ENCODE results near the gene RFTN1.

RFTN1 gene

DNA sequence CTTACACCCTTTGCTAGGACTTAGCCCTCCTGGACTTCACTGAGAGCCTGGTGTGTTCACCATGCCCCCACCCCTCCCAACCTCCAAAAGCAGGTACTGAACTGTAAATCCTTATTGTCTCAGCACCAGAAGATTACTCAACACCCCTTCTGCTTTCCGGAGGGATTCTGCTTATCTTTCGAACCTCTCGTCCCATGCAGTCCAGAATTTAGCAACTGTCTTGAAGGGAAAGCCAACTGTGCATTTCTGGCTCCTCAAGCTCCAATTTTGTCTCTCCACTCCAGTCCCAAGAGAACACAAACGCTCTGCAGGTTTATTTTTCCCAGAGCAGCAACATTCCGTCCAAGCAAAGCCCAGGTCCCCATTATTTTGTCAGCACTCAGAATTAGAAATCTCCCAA, 49.6 kb downstream of the RFTN1 start:
- TF ChIP-seq, protein P1, sequence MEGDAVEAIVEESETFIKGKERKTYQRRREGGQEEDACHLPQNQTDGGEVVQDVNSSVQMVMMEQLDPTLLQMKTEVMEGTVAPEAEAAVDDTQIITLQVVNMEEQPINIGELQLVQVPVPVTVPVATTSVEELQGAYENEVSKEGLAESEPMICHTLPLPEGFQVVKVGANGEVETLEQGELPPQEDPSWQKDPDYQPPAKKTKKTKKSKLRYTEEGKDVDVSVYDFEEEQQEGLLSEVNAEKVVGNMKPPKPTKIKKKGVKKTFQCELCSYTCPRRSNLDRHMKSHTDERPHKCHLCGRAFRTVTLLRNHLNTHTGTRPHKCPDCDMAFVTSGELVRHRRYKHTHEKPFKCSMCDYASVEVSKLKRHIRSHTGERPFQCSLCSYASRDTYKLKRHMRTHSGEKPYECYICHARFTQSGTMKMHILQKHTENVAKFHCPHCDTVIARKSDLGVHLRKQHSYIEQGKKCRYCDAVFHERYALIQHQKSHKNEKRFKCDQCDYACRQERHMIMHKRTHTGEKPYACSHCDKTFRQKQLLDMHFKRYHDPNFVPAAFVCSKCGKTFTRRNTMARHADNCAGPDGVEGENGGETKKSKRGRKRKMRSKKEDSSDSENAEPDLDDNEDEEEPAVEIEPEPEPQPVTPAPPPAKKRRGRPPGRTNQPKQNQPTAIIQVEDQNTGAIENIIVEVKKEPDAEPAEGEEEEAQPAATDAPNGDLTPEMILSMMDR (IDR thresholded peaks at IDR 0.05; ENCODE audit: low read depth, low read length), result no peak
- H3K4me3 ChIP-seq (ENCODE audit: low read depth, low read length), result no peak overlapping the region

DNA sequence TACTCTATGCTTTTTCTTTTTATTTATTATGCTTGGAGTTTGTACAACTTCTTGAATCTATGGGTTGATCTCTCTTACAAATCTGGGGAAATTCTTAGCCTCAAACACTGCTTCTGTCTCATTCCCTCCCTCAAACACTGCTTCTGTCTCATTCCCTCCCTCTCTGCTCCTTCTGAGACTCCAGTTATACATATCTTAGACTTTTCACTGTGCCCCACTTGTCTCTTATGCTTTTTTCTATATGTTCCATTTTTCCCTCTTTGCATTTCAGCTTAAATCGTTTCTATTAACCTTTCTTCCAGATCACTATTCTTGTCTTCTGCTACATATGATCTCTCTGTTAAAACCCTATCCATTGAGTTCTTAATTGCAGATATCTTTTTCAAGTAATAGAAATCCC, 50.4 kb downstream of the RFTN1 start:
- H3K4me3 ChIP-seq (ENCODE audit: low read depth, low read length), result no peak overlapping the region
- TF ChIP-seq, protein P1 (IDR thresholded peaks at IDR 0.05; ENCODE audit: low read depth, low read length), result no peak

DNA sequence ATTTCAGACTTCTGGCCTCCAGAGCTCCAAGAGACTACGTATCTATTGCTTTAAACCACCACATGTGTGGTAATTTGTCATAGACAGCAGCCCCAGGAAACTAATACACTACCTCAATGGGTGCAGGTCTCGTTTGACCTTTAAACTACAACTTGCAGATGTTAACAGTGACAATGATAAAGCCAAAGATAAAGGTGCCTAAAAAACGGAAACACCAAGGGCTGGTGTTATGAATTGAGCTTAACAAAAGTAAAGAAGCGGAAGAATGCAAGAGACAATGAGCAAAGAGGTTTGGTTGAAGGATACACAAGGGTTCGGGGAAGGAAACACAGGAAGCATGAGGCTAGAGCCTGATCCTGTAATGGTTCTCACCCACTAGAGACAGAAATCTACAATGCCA, 50.8 kb downstream of the RFTN1 start:
- H3K4me3 ChIP-seq (ENCODE audit: low read depth, low read length), result no peak overlapping the region
- TF ChIP-seq, protein P1 (IDR thresholded peaks at IDR 0.05; ENCODE audit: low read depth, low read length), result no peak

DNA sequence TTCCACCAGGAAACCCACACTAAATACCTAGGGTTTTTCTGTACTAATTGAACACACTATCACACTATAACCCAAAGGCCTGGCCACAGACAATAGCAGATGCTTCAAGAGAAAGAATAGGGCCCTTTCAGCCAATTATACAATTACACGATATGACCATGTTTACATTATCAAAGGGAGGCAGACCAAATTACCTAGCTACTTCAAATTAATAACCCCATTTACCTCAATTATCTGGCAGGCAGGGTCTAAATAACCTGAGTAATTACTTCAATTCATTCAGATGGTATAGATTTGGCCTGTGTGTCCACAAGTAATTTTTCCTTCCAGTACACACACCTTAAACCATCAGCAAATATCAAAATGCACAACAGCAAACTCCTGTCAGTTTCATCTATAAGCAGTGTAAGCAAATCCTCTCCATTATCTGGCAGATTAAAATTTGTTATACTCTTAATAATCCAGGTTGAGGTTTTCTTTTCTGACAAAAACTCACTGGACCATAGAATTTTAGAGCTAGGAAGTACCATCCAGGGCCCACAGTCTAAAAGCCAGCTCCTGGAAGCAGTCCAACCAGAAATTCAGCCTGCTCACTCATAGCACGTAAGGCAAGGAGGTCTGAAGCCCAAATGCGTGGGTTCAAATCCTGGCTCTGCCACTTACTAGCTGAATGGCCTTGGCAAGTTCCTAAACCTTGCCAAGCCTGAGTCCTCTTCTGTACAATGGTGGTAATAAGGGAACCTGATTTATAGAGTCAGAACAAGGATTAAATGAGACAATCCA, 51.8 kb downstream of the RFTN1 start:
- TF ChIP-seq, protein P1 (IDR thresholded peaks at IDR 0.05; ENCODE audit: low read depth, low read length), result no peak
- no peak overlapping the region for H3K4me3 ChIP-seq (ENCODE audit: low read depth, low read length)

DNA sequence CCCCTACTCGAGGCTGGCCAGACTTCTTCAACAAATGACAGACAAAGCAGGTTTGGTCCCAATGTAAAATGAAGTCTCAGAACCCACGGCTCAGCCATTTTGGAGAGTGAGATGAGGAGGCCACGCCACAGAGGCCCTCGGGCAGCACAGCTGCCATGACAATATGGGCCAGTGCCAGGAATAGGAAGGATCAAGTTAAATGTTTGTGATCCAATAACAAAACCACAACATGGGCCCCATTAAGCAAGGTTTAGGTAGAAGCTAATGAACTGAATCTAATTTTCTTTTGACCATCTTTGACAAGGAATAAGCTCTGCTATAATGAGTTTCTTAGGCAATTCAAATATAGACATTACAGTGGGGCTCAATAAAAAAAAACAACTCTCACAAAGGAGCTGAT, 52.6 kb downstream of the RFTN1 start:
- TF ChIP-seq, protein P1 (IDR thresholded peaks at IDR 0.05; ENCODE audit: low read depth, low read length), result no peak
- no peak overlapping the region for H3K4me3 ChIP-seq (ENCODE audit: low read depth, low read length)

DNA sequence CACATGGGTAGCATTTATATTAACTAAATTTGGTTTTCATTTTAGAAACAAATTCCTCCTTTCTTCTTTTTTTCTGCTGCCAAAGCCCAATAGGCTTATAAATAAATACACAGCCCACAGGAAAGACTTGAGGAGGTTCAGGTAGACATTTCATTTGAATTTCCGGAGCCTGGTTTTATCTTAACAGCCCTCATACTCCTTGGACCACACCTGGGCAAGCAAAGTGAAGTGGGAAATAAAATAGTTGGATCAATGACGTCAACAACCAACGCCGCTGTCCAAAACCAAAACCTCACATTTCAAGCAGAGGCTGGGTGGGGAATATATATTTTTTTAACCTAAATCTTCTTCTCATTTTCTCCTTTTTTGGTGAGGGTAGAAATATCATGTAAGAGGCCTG, 53.2 kb downstream of the RFTN1 start:
- TF ChIP-seq, protein P1 (IDR thresholded peaks at IDR 0.05; ENCODE audit: low read depth, low read length), result no peak

DNA sequence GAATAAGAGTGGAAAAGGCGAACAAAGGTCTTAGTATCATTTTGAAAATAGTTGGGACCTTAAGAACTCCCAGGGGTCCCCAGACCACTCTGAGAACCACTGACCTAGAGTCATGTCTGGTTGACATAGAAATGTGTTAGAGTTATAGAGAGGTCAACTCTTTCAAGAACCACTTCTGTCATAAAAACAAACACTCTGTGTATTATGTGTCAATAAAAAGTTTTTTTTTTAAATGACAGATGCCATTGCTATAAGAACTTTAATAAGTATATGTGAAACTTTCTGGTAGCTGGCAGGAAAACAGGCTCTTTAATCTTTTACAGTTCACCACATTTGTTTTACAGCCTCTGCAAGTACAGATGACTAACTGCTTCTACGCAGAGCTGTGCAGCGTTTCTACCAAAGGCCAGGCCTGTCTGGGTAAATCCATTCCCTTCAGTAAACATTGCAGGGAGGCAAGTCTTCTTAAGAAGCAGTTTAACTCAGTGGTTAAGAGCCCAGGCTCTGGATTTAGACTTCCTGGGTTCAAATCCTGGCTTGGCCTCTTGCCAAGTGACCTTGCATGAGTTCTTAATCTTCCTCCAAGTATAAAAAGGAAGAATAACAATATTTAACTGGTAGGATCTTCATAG, 56.6 kb downstream of the RFTN1 start:
- no peak overlapping the region for H3K4me3 ChIP-seq (ENCODE audit: low read depth, low read length)
- TF ChIP-seq, protein P1 (IDR thresholded peaks at IDR 0.05; ENCODE audit: low read depth, low read length), result no peak

More for the DNA sequence above, 53.2 kb downstream of the RFTN1 start:
- no peak overlapping the region for H3K4me3 ChIP-seq (ENCODE audit: low read depth, low read length)

Data from WI38 (cell line).